Lung (tissue), 12 donors: ENCODE results near the gene ADGRA1. TPM values are rescaled to one million over a fixed set of nuclear protein-coding genes. Genes with fewer than 3 reads are reported as not detected.

Experiments
- ATAC-seq: fragments of 200-7000 bp; cut with Tn5 transposase; one replicate; pipeline ENCODE4 v1.9.1; 2020; ENCODE audit warnings: moderate number of reproducible peaks; ENCODE audit not compliant: insufficient read depth, low FRiP score
- DNase-seq, 3 donors: peaks; one replicate each; pipeline ENCODE4 v3.0.0-alpha.2; 2013 to 2017
- H3K27ac ChIP-seq, 2 donors: one replicate each; pipeline ENCODE4 v1.5.1; 2013; ENCODE audit warnings: mild to moderate bottlenecking in 2 of 2, moderate library complexity in 2 of 2, control low read depth in 1 of 2, inconsistent platforms in 1 of 2, low read depth in 1 of 2, low read length in 1 of 2
- H3K27me3 ChIP-seq, 3 donors: one replicate each; pipeline ENCODE4 v1.5.1; 2013; ENCODE audit warnings: low read length in 2 of 3; ENCODE audit not compliant: control insufficient read depth in 3 of 3, insufficient read depth in 3 of 3
- H3K36me3 ChIP-seq, 4 donors: one replicate each; pipeline ENCODE4 v1.5.1; 2013; ENCODE audit warnings: low read length in 4 of 4, mild to moderate bottlenecking in 1 of 4, moderate library complexity in 1 of 4; ENCODE audit not compliant: control insufficient read depth in 4 of 4, insufficient read depth in 4 of 4
- H3K4me1 ChIP-seq, 5 donors: one replicate each; pipeline ENCODE4 v1.5.1; 2013; ENCODE audit warnings: low read length in 5 of 5, mild to moderate bottlenecking in 2 of 5, moderate library complexity in 1 of 5; ENCODE audit not compliant: control insufficient read depth in 5 of 5, insufficient read depth in 5 of 5
- H3K4me3 ChIP-seq: one replicate; pipeline ENCODE4 v1.5.1; 2013; ENCODE audit warnings: mild to moderate bottlenecking, control low read depth, moderate library complexity
- H3K9ac ChIP-seq, 2 donors: one replicate each; pipeline ENCODE4 v1.5.1; 2013; ENCODE audit warnings: low read length in 2 of 2, control low read depth in 1 of 2; ENCODE audit not compliant: insufficient read depth in 1 of 2
- H3K9me3 ChIP-seq, 4 donors: one replicate each; pipeline ENCODE4 v1.5.1; 2013; ENCODE audit warnings: low read length in 3 of 4, mild to moderate bottlenecking in 1 of 4, moderate library complexity in 1 of 4; ENCODE audit not compliant: control insufficient read depth in 4 of 4, insufficient read depth in 3 of 4
- CTCF ChIP-seq: IDR thresholded peaks from 2 replicates; pipeline ENCODE4 v1.5.1; 2012; ENCODE audit warnings: mild to moderate bottlenecking; ENCODE audit errors: control extremely low read depth, extremely low read depth
- WGBS, 2 donors: extraction: QIAGEN DNeasy Blood & Tissue Kit; methylation state at CpG; one replicate each; pipeline ENCODE4 v1.1.7; 2013; 5-methylcytosine and 5-hydroxymethylcytosine counted together
- polyA plus RNA-seq, 2 donors: library from polyadenylated mRNA; stranded (reverse); fragments of 200-250 nt; gene quantifications; one replicate each; pipeline ENCODE4 v1.2.1, GENCODE V29; 2013
- total RNA-seq, 2 donors: library from RNA; depleted of rRNA in 1 of 2; stranded (reverse); fragments of >200 nt in 1 of 2; gene quantifications; one replicate each; pipeline ENCODE4 v1.2.1, GENCODE V29; 2014 to 2021
- donor health status: control.
- donor health status: control.
- donor health status: Bipolar disorder and iron deficiency.
- donor health status: healthy.
- donor health status: DM: yes; HTN: yes; CAD: no.

The ADGRA1 gene
- total and polyA plus RNA-seq, 4 donors = 0.05 to 1.3 (median 0.20) TPM

GRCh38 chr10:133067149-133068105, 20.3 kb upstream of the ADGRA1 start:
- peak in 1 of 3 donors; percentile 24 for DNase-seq
- H3K4me1 ChIP-seq = no peaks in the 10 kb centered on the region
- peaks cover 0 to 4% (median 0%) of the 10 kb centered on the region in 4 donors for H3K9me3 ChIP-seq
- H3K4me3 ChIP-seq = no peak overlapping the region
- H3K27me3 ChIP-seq = peaks cover 0 to 7% (median 0%) of the 10 kb centered on the region in 3 donors
- TF ChIP-seq CTCF = no peak
- 64 to 79% methylated on average over 26 of the region's 26 CpGs for WGBS, 2 donors
- H3K36me3 ChIP-seq = no peaks in the 10 kb centered on the region
- no peak for ATAC-seq
- no peak overlapping the region for H3K27ac ChIP-seq
- no peak overlapping the region for H3K9ac ChIP-seq

GRCh38 chr10:133068111-133069032, 19.4 kb upstream of the ADGRA1 start:
- TF ChIP-seq CTCF = no peak
- H3K36me3 ChIP-seq = no peaks in the 10 kb centered on the region
- 80 to 90% methylated on average over 24 of the region's 24 CpGs for WGBS, 2 donors
- no peak for DNase-seq
- H3K27me3 ChIP-seq = peaks cover 0 to 7% (median 0%) of the 10 kb centered on the region in 3 donors
- H3K27ac ChIP-seq = no peak overlapping the region
- no peaks in the 10 kb centered on the region for H3K4me1 ChIP-seq
- H3K9me3 ChIP-seq = no peaks in the 10 kb centered on the region
- no peak overlapping the region for H3K4me3 ChIP-seq
- H3K9ac ChIP-seq = no peak overlapping the region
- ATAC-seq = no peak

GRCh38 chr10:133069033-133069525, 18.6 kb upstream of the ADGRA1 start:
- Histone ChIP-seq H3K4me3 (no peak overlapping the region), H3K9ac (no peak overlapping the region), H3K36me3 (no peaks in the 10 kb centered on the region), H3K9me3 (no peaks in the 10 kb centered on the region), H3K4me1 (no peaks in the 10 kb centered on the region), H3K27me3 (peaks cover 0 to 7% (median 0%) of the 10 kb centered on the region in 3 donors), H3K27ac (no peak overlapping the region)
- no peak for DNase-seq
- WGBS, 2 donors = 66 to 74% methylated on average over 23 of the region's 23 CpGs
- no peak for TF ChIP-seq CTCF
- no peak for ATAC-seq
